Progenitor cell of endocrine pancreas (in vitro differentiated cells): ENCODE results near the gene OSTC. TPM values are rescaled to one million over a fixed set of nuclear protein-coding genes. Genes with fewer than 3 reads are reported as not detected.
A peak's percentile ranks its signal among the peaks of the same experiment; 100 is the strongest.

Experiments
- DNase-seq: peaks from one replicate; pipeline ENCODE4 v3.0.0; 2021; ENCODE audit warnings: low spot score; ENCODE audit not compliant: unreplicated experiment
- H3K27ac Mint-ChIP-seq: 2 replicates; pipeline ENCODE4 v1.8.0; 2021; ENCODE audit warnings: mild to moderate bottlenecking, moderate library complexity, mixed read lengths
- H3K27me3 Mint-ChIP-seq: 2 replicates; pipeline ENCODE4 v1.8.0; 2021; ENCODE audit warnings: mixed read lengths
- H3K36me3 Mint-ChIP-seq: 2 replicates; pipeline ENCODE4 v1.8.0; 2022; ENCODE audit warnings: mixed read lengths; ENCODE audit not compliant: insufficient read depth
- H3K4me1 Mint-ChIP-seq: 2 replicates; pipeline ENCODE4 v1.8.0; 2021; ENCODE audit warnings: low read depth, mixed read lengths
- H3K4me3 Mint-ChIP-seq: 2 replicates; pipeline ENCODE4 v1.8.0; 2021; ENCODE audit warnings: low read depth, mild to moderate bottlenecking, moderate library complexity, mixed read lengths
- H3K9me3 Mint-ChIP-seq: 2 replicates; pipeline ENCODE4 v1.8.0; 2021; ENCODE audit warnings: low read depth, mixed read lengths
- total RNA-seq: library from RNA; stranded (reverse); gene quantifications from 2 replicates; pipeline ENCODE4 v1.2.1, GENCODE V29; 2021
- TF ChIP-seq, protein P1 (sequence below): fragments of 200-600 bp; sonication (generic); IDR thresholded peaks from one replicate; pipeline ENCODE4 v1.5.0; 2021; ENCODE audit warnings: antibody characterized with exemption, mild to moderate bottlenecking; ENCODE audit not compliant: unreplicated experiment

OSTC gene
- total RNA-seq, 1 donor from 2014 or later, result 155 TPM

DNA sequence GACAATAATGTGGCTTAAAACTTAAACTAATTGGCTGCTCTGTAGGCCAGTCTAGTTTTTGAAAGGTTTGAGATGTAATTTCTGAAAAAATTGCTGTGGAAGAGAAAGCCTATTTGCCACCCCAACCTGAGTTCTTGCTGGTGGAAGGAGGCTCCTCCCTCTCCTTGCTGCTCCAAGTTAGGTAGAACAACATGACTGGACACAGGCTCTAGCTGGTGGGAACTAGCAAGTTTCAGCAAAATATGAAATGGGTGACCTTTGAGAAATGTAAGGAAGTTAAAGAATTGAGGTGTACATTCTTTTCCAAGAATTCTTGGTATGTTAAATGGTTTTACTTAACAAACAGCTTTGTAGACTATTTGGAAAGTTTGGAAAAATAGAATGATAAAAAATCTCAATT is 22.0 kb upstream of the OSTC start:
- no peaks in the 10 kb centered on the region for H3K9me3 Mint-ChIP-seq
- TF ChIP-seq, protein P1, sequence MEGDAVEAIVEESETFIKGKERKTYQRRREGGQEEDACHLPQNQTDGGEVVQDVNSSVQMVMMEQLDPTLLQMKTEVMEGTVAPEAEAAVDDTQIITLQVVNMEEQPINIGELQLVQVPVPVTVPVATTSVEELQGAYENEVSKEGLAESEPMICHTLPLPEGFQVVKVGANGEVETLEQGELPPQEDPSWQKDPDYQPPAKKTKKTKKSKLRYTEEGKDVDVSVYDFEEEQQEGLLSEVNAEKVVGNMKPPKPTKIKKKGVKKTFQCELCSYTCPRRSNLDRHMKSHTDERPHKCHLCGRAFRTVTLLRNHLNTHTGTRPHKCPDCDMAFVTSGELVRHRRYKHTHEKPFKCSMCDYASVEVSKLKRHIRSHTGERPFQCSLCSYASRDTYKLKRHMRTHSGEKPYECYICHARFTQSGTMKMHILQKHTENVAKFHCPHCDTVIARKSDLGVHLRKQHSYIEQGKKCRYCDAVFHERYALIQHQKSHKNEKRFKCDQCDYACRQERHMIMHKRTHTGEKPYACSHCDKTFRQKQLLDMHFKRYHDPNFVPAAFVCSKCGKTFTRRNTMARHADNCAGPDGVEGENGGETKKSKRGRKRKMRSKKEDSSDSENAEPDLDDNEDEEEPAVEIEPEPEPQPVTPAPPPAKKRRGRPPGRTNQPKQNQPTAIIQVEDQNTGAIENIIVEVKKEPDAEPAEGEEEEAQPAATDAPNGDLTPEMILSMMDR, result no peak
- H3K27ac Mint-ChIP-seq, result no peak overlapping the region
- peaks cover 8% of the 10 kb centered on the region for H3K4me1 Mint-ChIP-seq
- peaks cover 49% of the 10 kb centered on the region for H3K36me3 Mint-ChIP-seq
- no peak overlapping the region for H3K4me3 Mint-ChIP-seq
- H3K27me3 Mint-ChIP-seq, result no peaks in the 10 kb centered on the region
- no peak for DNase-seq

DNA sequence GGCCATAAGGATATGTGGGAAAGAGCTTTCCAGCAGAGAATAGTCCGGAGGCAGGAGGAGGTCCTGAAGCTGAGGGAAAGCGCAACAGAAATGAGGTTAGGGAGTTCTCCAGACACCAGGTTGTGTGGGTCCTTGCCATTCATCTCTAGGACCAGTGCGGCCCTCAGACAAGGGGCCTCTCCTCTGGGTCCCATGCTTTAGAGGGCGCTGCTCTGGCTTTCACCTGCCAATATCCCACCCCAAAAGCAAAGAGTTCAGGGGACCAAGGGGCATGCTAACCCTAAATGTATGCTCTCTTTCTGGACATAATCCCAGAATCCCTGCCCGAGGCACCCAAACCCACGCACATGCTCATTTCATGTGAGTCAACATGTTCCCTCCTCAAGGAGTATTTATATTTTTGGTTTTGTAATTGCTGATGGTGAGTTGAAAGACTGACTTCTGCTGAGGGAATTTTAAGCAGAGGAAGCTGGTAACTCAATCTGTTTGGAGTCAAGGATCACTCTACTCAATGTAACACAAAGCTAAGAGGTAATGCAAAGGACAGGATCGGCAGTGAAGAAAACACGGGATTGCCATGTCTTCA is 15.2 kb upstream of the OSTC start:
- no peaks in the 10 kb centered on the region for H3K4me1 Mint-ChIP-seq
- H3K9me3 Mint-ChIP-seq, result no peaks in the 10 kb centered on the region
- H3K4me3 Mint-ChIP-seq, result no peak overlapping the region
- H3K27me3 Mint-ChIP-seq, result no peaks in the 10 kb centered on the region
- H3K27ac Mint-ChIP-seq, result peak overlapping the region; percentile 31
- TF ChIP-seq, protein P1, result no peak
- DNase-seq, result no peak
- peaks cover 21% of the 10 kb centered on the region for H3K36me3 Mint-ChIP-seq

DNA sequence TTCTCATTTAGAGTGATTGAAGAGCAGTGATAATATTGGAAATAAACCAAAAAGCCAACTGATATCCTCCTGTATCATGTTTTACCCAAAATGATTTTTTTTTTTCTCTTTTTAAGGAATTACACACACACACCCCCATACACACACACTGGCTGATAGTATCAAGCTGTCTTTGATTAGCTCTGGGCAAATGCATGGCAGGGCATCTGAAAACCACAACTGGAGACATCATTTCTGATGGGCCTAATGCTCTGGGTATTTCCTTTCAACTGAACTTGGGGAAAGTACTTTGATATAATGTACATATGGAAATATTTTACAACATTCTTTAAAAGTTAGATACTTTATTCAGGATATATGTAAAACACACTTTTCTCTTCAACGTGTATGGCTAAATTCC is 14.2 kb upstream of the OSTC start:
- TF ChIP-seq, protein P1, result no peak
- DNase-seq, result no peak
- no peaks in the 10 kb centered on the region for H3K4me1 Mint-ChIP-seq
- H3K4me3 Mint-ChIP-seq, result no peak overlapping the region
- H3K36me3 Mint-ChIP-seq, result peaks cover 19% of the 10 kb centered on the region
- no peaks in the 10 kb centered on the region for H3K9me3 Mint-ChIP-seq
- no peak overlapping the region for H3K27ac Mint-ChIP-seq
- H3K27me3 Mint-ChIP-seq, result no peaks in the 10 kb centered on the region

DNA sequence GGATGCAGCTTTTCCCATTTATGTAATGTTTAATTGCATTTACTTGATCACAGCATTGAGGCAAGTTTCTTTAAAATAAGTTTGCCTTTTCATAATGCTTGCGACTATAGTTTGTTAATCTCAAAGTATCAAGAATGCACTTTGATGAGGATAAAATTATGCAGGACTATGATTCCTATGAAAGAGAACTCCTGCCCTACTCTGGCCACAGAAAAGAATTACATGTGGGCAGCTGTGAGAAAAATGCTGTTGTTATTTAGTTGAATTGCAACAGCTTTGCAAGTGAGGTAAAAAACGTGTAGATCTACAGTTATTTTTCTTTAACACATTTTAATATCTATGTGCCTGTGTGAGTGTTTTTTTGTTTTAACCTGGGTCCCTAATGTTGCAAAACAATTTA is 12.5 kb upstream of the OSTC start:
- Mint-ChIP-seq H3K4me1 (no peaks in the 10 kb centered on the region), H3K27me3 (no peaks in the 10 kb centered on the region), H3K4me3 (no peak overlapping the region), H3K36me3 (peaks cover 11% of the 10 kb centered on the region), H3K9me3 (no peaks in the 10 kb centered on the region), H3K27ac (no peak overlapping the region)
- TF ChIP-seq, protein P1, result no peak
- DNase-seq, result no peak

DNA sequence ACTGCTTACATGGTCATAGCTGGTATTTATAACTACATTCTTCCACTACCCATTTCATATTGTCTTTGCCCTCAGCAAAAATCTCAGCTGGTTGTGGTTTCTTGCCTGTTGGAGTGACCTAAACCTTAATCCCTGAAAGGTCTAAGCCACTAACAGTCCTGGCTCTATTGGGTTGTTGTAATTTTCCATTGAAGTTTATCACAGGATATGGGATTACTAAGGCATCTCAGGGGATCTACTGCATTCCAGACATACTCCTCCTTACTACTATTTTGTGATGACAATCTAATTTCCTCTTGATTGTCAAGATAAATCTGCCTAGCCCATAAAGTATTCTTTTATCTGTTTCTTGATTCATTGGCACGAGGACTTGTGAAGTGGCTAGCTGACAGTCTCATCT is 6.2 kb upstream of the OSTC start:
- Mint-ChIP-seq H3K9me3 (no peaks in the 10 kb centered on the region), H3K4me1 (no peaks in the 10 kb centered on the region), H3K27me3 (no peaks in the 10 kb centered on the region), H3K36me3 (no peaks in the 10 kb centered on the region), H3K4me3 (no peak overlapping the region), H3K27ac (no peak overlapping the region)
- TF ChIP-seq, protein P1, result no peak
- no peak for DNase-seq
